GM23248 (cell line): ENCODE measurements around the gene EVL. TPM values are rescaled to one million over a fixed set of nuclear protein-coding genes. Genes with fewer than 3 reads are reported as not detected.

Source experiments
- DNase-seq: peaks from one replicate; pipeline ENCODE4 v3.0.0-alpha.2; 2015
- H2AFZ ChIP-seq: fragments of 200-600 bp; sonication (generic); 2 replicates; pipeline ENCODE4 v1.6.1; 2016; ENCODE audit warnings: antibody characterized with exemption
- H3F3A ChIP-seq: fragments of 200-600 bp; sonication (generic); 2 replicates; pipeline ENCODE4 v1.6.1; 2016; ENCODE audit warnings: mild to moderate bottlenecking, antibody characterized with exemption, mixed run types; ENCODE audit not compliant: insufficient read depth
- H3K27ac ChIP-seq: fragments of 200-600 bp; sonication (generic); 2 replicates; pipeline ENCODE4 v1.5.1; 2016; ENCODE audit warnings: mild to moderate bottlenecking
- H3K27me3 ChIP-seq: fragments of 200-600 bp; sonication (generic); replicated peaks from 2 replicates; pipeline ENCODE4 v1.6.1; 2016; ENCODE audit warnings: mild to moderate bottlenecking; ENCODE audit not compliant: insufficient read depth
- H3K36me3 ChIP-seq: fragments of 200-600 bp; sonication (generic); 2 replicates; pipeline ENCODE4 v1.6.1; 2016; ENCODE audit warnings: low read depth, mild to moderate bottlenecking
- H3K4me1 ChIP-seq: fragments of 200-600 bp; sonication (generic); 2 replicates; pipeline ENCODE4 v1.6.1; 2016; ENCODE audit warnings: mild to moderate bottlenecking; ENCODE audit not compliant: insufficient read depth
- H3K4me2 ChIP-seq: fragments of 200-600 bp; sonication (generic); one replicate; pipeline ENCODE4 v1.6.1; 2016; ENCODE audit warnings: mild to moderate bottlenecking; ENCODE audit not compliant: unreplicated experiment
- H3K4me3 ChIP-seq: fragments of 200-600 bp; sonication (generic); 2 replicates; pipeline ENCODE4 v1.5.1; 2016; ENCODE audit warnings: mild to moderate bottlenecking
- H3K79me2 ChIP-seq: fragments of 200-600 bp; sonication (generic); 2 replicates; pipeline ENCODE4 v1.6.1; 2016; ENCODE audit warnings: mild to moderate bottlenecking; ENCODE audit not compliant: insufficient read depth
- H3K9ac ChIP-seq: fragments of 200-600 bp; sonication (generic); 2 replicates; pipeline ENCODE4 v1.6.1; 2016; ENCODE audit warnings: mild to moderate bottlenecking
- H3K9me2 ChIP-seq: fragments of 200-600 bp; sonication (generic); 2 replicates; pipeline ENCODE4 v1.6.1; 2016; ENCODE audit warnings: mixed run types, mild to moderate bottlenecking, moderate library complexity; ENCODE audit not compliant: insufficient read depth
- H3K9me3 ChIP-seq: fragments of 200-600 bp; sonication (generic); one replicate; pipeline ENCODE4 v1.6.1; 2017; ENCODE audit warnings: low read depth
- H4K20me1 ChIP-seq: fragments of 200-600 bp; sonication (generic); 2 replicates; pipeline ENCODE4 v1.6.0; 2016; ENCODE audit not compliant: insufficient read depth
- EZH2 ChIP-seq: fragments of 200-600 bp; sonication (generic); IDR thresholded peaks from 2 replicates; pipeline ENCODE4 v1.6.1; 2018; ENCODE audit warnings: antibody characterized with exemption, mild to moderate bottlenecking; ENCODE audit not compliant: insufficient read depth, poor library complexity, severe bottlenecking
- EZH2phosphoT487 ChIP-seq: fragments of 200-600 bp; sonication (generic); IDR thresholded peaks from 2 replicates; pipeline ENCODE4 v1.6.1; 2018; ENCODE audit warnings: antibody characterized with exemption, moderate library complexity, mild to moderate bottlenecking, low read depth; ENCODE audit not compliant: insufficient read depth
- WGBS, 2 experiments: methylation state at CpG; one replicate each; pipeline ENCODE4 v1.1.6; 2015 to 2017; ENCODE audit warnings: low lambda C conversion rate in 2 of 2, low coverage in 1 of 2; ENCODE audit errors: missing lambda C conversion rate in 2 of 2; 5-methylcytosine and 5-hydroxymethylcytosine counted together
- in situ Hi-C: fragments of 300-500 bp; cut with MboI; formaldehyde crosslinking; loops from 2 replicates; pipeline ENCODE4 v1.15.0; 2020
- polyA plus RNA-seq: library from polyadenylated mRNA; unstranded; fragments of >200 nt; fragmentation: Nextera tagmentation; extraction: Ambion mirVana; gene quantifications from 2 replicates; pipeline ENCODE4 v1.2.1, GENCODE V29; 2016
- total RNA-seq: library from RNA; depleted of rRNA; stranded (reverse); fragments of >200 nt; shearing (Covaris generic); gene quantifications from 2 replicates; pipeline ENCODE4 v1.2.3, GENCODE V29; 2014

The EVL gene
- total and polyA plus RNA-seq, 2 experiments from 2014 or later, result 6.6 to 29.9 TPM

- in situ Hi-C loops, result no loop called here
- H3K9ac ChIP-seq, result no peak overlapping the region
- no peaks in the 10 kb centered on the region for H3K9me2 ChIP-seq
- no peak for DNase-seq
- H3K27ac ChIP-seq, result no peak overlapping the region
- no peak overlapping the region for H3K4me3 ChIP-seq
- H3K36me3 ChIP-seq, result no peaks in the 10 kb centered on the region
- H3F3A ChIP-seq, result no peaks in the 10 kb centered on the region
- TF ChIP-seq EZH2phosphoT487, result no peak
- no peak for TF ChIP-seq EZH2
- no peaks in the 10 kb centered on the region for H4K20me1 ChIP-seq
- H2AFZ ChIP-seq, result no peak overlapping the region
- H3K4me2 ChIP-seq, result no peak overlapping the region
- WGBS, 2 experiments, result 86 to 87% methylated on average over 18 of the region's 18 CpGs
- H3K4me1 ChIP-seq, result no peaks in the 10 kb centered on the region
- no peaks in the 10 kb centered on the region for H3K27me3 ChIP-seq
- no peaks in the 10 kb centered on the region for H3K9me3 ChIP-seq
- H3K79me2 ChIP-seq, result no peaks in the 10 kb centered on the region
Observed at GRCh38 chr14:100144996-100145646, 79.9 kb downstream of the EVL start.

- DNase-seq, result no peak
- no peak overlapping the region for H3K27ac ChIP-seq
- in situ Hi-C loops, result no loop called here
- WGBS, 2 experiments, result 82 to 90% methylated on average over 26 to 27 of the region's 27 CpGs
- H3F3A ChIP-seq, result no peaks in the 10 kb centered on the region
- no peak overlapping the region for H3K4me3 ChIP-seq
- H3K9me3 ChIP-seq, result no peaks in the 10 kb centered on the region
- TF ChIP-seq EZH2phosphoT487 (no peak), EZH2 (no peak)
- no peaks in the 10 kb centered on the region for H3K4me1 ChIP-seq
- H3K27me3 ChIP-seq, result no peaks in the 10 kb centered on the region
- no peaks in the 10 kb centered on the region for H3K79me2 ChIP-seq
- H2AFZ ChIP-seq, result no peak overlapping the region
- no peaks in the 10 kb centered on the region for H3K36me3 ChIP-seq
- no peaks in the 10 kb centered on the region for H3K9me2 ChIP-seq
- H4K20me1 ChIP-seq, result no peaks in the 10 kb centered on the region
- H3K4me2 ChIP-seq, result no peak overlapping the region
- no peak overlapping the region for H3K9ac ChIP-seq
Observed at GRCh38 chr14:100145682-100146464, 80.7 kb downstream of the EVL start.

GRCh38 chr14:100146531-100147091 is 81.4 kb downstream of the EVL start:
- 83 to 87% methylated on average over 26 to 29 of the region's 29 CpGs for WGBS, 2 experiments
- H3K27me3 ChIP-seq, result no peaks in the 10 kb centered on the region
- H3F3A ChIP-seq, result no peaks in the 10 kb centered on the region
- no peak overlapping the region for H3K27ac ChIP-seq
- H3K9me3 ChIP-seq, result no peaks in the 10 kb centered on the region
- H3K9ac ChIP-seq, result no peak overlapping the region
- no peaks in the 10 kb centered on the region for H3K79me2 ChIP-seq
- H4K20me1 ChIP-seq, result no peaks in the 10 kb centered on the region
- H3K4me1 ChIP-seq, result no peaks in the 10 kb centered on the region
- in situ Hi-C loops, result no loop called here
- H3K9me2 ChIP-seq, result no peaks in the 10 kb centered on the region
- no peaks in the 10 kb centered on the region for H3K36me3 ChIP-seq
- H3K4me3 ChIP-seq, result no peak overlapping the region
- no peak for TF ChIP-seq EZH2phosphoT487
- TF ChIP-seq EZH2, result no peak
- H3K4me2 ChIP-seq, result no peak overlapping the region
- H2AFZ ChIP-seq, result no peak overlapping the region
- DNase-seq, result no peak

- no peak for DNase-seq
Observed at GRCh38 chr14:100147181-100147631, 82.0 kb downstream of the EVL start.

More at GRCh38 chr14:100147181-100147631, 82.0 kb downstream of the EVL start:
- in situ Hi-C loops, result no loop called here
- Histone ChIP-seq H3K4me3 (no peak overlapping the region), H3K36me3 (no peaks in the 10 kb centered on the region), H3K9me2 (no peaks in the 10 kb centered on the region), H3K4me2 (no peak overlapping the region), H3K27ac (no peak overlapping the region), H3K9ac (no peak overlapping the region), H3F3A (no peaks in the 10 kb centered on the region), H3K79me2 (no peaks in the 10 kb centered on the region), H2AFZ (no peak overlapping the region), H3K9me3 (no peaks in the 10 kb centered on the region), H3K27me3 (no peaks in the 10 kb centered on the region), H3K4me1 (no peaks in the 10 kb centered on the region), H4K20me1 (no peaks in the 10 kb centered on the region)
- TF ChIP-seq EZH2 (no peak), EZH2phosphoT487 (no peak)
- WGBS, 2 experiments, result 89 to 93% methylated on average over 14 to 20 of the region's 20 CpGs
